PC-3 (cell line): ENCODE measurements around the gene ELAPOR1.

ENCODE experiments used
- EZH2phosphoT487 ChIP-seq: fragments of 300-600 bp; sonication (generic); IDR thresholded peaks from 2 replicates; pipeline ENCODE4 v1.6.1; 2018; ENCODE audit warnings: mild to moderate bottlenecking, antibody characterized with exemption, low read length, borderline replicate concordance
- TF ChIP-seq, protein P1 (sequence below): fragments of 300-600 bp; sonication (generic); conservative IDR thresholded peaks from 2 replicates; pipeline ENCODE4 v1.5.1; 2017; ENCODE audit warnings: antibody characterized with exemption, low read depth, mild to moderate bottlenecking, low read length

DNA sequence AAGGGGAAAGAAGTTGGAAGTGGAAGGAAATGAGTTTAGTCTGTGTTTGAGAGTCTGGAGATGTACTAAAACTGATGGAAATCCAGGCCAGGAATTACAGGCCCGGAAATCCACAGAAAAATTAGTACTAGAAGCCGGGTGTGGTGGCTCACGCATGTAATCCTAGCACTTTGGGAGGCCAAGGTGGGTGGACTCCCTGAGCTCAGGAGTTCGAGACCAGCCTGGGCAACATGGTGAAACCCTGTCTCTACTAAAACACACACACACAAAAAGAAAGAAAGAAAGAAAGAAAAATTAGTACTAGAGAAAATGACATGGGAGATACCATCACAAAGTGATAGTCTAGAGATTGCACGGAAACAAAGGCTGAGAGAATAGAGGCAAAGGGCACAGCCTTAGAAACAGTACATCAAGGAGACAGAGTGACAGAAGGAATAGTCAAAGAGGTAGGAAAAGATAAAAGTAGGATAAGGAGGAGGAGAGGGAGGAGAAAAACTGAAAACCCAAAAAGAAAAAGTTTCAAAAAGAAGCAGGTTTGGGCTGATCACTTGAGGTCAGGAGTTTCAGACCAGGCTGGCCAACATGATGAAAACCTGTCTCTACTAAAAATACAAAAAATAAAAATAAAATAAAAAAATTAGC lies 33.4 kb upstream of the ELAPOR1 start:
- TF ChIP-seq EZH2phosphoT487, result no peak
- TF ChIP-seq, protein P1, sequence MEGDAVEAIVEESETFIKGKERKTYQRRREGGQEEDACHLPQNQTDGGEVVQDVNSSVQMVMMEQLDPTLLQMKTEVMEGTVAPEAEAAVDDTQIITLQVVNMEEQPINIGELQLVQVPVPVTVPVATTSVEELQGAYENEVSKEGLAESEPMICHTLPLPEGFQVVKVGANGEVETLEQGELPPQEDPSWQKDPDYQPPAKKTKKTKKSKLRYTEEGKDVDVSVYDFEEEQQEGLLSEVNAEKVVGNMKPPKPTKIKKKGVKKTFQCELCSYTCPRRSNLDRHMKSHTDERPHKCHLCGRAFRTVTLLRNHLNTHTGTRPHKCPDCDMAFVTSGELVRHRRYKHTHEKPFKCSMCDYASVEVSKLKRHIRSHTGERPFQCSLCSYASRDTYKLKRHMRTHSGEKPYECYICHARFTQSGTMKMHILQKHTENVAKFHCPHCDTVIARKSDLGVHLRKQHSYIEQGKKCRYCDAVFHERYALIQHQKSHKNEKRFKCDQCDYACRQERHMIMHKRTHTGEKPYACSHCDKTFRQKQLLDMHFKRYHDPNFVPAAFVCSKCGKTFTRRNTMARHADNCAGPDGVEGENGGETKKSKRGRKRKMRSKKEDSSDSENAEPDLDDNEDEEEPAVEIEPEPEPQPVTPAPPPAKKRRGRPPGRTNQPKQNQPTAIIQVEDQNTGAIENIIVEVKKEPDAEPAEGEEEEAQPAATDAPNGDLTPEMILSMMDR, result no peak
